Measurements from ENCODE around the gene WNK1. TPM values are rescaled to one million over a fixed set of nuclear protein-coding genes. Genes with fewer than 3 reads are reported as not detected.

WNK1 gene
- total RNA-seq, 1 experiment from 2014 or later = 117 TPM

- no peak overlapping the region for H2BK5ac ChIP-seq (ENCODE audit: insufficient read length, low read length)
- no peaks in the 10 kb centered on the region for H3K23me2 ChIP-seq (ENCODE audit: insufficient read length, low read depth, low read length, poor library complexity, severe bottlenecking)
- no CpG with 5 or more reads among the region's 3 CpGs for WGBS (ENCODE audit: extremely low coverage, insufficient read length, low lambda C conversion rate)
- no peak overlapping the region for H3K4ac ChIP-seq (ENCODE audit: low read depth, low read length)
- no peak overlapping the region for H3K56ac ChIP-seq (ENCODE audit: insufficient read length, low read depth, low read length)
- no peak overlapping the region for H3K9ac ChIP-seq (ENCODE audit: extremely low read depth, insufficient read length, low read length)
- no peak for TF ChIP-seq CTCF (conservative IDR thresholded peaks at IDR 0.05)
- no peak overlapping the region for H2AK5ac ChIP-seq (ENCODE audit: insufficient read length, low read length)
- no peak overlapping the region for H3K27ac ChIP-seq (ENCODE audit: insufficient read length, low read depth, low read length)
- no peaks in the 10 kb centered on the region for H3K27me3 Mint-ChIP-seq (ENCODE audit: low read depth)
- no peak overlapping the region for H3K4me2 ChIP-seq (ENCODE audit: insufficient read depth, insufficient read length, low read length)
- H3K9me3 Mint-ChIP-seq = no peaks in the 10 kb centered on the region
- peaks cover 9 to 16% of the 10 kb centered on the region in 2 experiments; a peak in 3 of 4 replicates for H3K4me1 Mint-ChIP-seq
- no peaks in the 10 kb centered on the region for H3K27me3 ChIP-seq (ENCODE audit: insufficient read depth, low read length)
- no peak overlapping the region for H2AFZ ChIP-seq (ENCODE audit: low read length)
- no peak overlapping the region for H4K91ac ChIP-seq (ENCODE audit: insufficient read length, low read depth, low read length)
- peaks cover 20% of the 10 kb centered on the region; the same call in 1 of the 2 replicates for H3K79me2 ChIP-seq (ENCODE audit: insufficient read depth, low read length)
- H3K14ac ChIP-seq (ENCODE audit: insufficient read depth, low read length) = no peak overlapping the region
- H4K5ac ChIP-seq (ENCODE audit: insufficient read length, low read depth, low read length) = no peak overlapping the region
- no peak for DNase-seq
- H3K23ac ChIP-seq (ENCODE audit: insufficient read length, low read depth, low read length) = no peak overlapping the region
- no peak overlapping the region for H2BK15ac ChIP-seq (ENCODE audit: low read depth, low read length)
- H3K4me3 Mint-ChIP-seq = no peak overlapping the region
- no peak overlapping the region for H4K8ac ChIP-seq (replicated peaks; ENCODE audit: insufficient read length, low read depth, low read length)
- H2BK12ac ChIP-seq (ENCODE audit: insufficient read length, low read depth, low read length) = no peak overlapping the region
- no peak overlapping the region for H2BK20ac ChIP-seq (ENCODE audit: low read depth, low read length, poor library complexity, severe bottlenecking)
- no peak overlapping the region for H2BK120ac ChIP-seq (ENCODE audit: low read depth, low read length, poor library complexity, severe bottlenecking)
- H3K18ac ChIP-seq (ENCODE audit: insufficient read length, low read depth, low read length) = no peak overlapping the region
- H3K4me1 ChIP-seq (ENCODE audit: insufficient read depth, low read length) = no peaks in the 10 kb centered on the region
- H3K79me1 ChIP-seq (ENCODE audit: insufficient read depth, low read depth, low read length, poor library complexity, severe bottlenecking) = peaks cover 16% of the 10 kb centered on the region
- no peak overlapping the region for H3T11ph ChIP-seq (ENCODE audit: low read length)
- H3K9me3 ChIP-seq (ENCODE audit: control insufficient read depth, low read depth, low read length) = no peaks in the 10 kb centered on the region
- peak overlapping the region in 1 of 3 experiments; percentile 47; a peak in 1 of 7 replicates for H3K27ac Mint-ChIP-seq
- peaks cover 0 to 2% (median 0%) of the 10 kb centered on the region in 3 experiments; a peak in 2 of 7 replicates for H3K36me3 Mint-ChIP-seq (ENCODE audit: insufficient read depth in 1 of 3, low read depth in 3 of 3)
- H4K20me1 ChIP-seq (ENCODE audit: control insufficient read depth, insufficient read depth, insufficient read length) = no peaks in the 10 kb centered on the region
Measured at GRCh38 chr12:789852-790563, 37.6 kb downstream of the WNK1 start.

All from H9 (cell line).